ENCODE measurements around the gene MYO16.
"Not testable (repeated sequence)": the region's sequence is repeated elsewhere in the genome, so short reads cannot be mapped to it uniquely, and the experiment has no call there.

Gene MYO16

GRCh38 chr13:108981407-108981806, 352.0 kb downstream of the MYO16 start:
- no peak for DNase-seq (ENCODE audit: low spot score)

- no peak for DNase-seq (ENCODE audit: low spot score)
Observed at GRCh38 chr13:108983273-108983672, 353.9 kb downstream of the MYO16 start.

- DNase-seq (ENCODE audit: low spot score) = no peak
Observed at GRCh38 chr13:108984251-108984920, 355.0 kb downstream of the MYO16 start.

GRCh38 chr13:108985166-108985565, 355.8 kb downstream of the MYO16 start:
- DNase-seq (ENCODE audit: low spot score) = no peak

- no peak for DNase-seq (ENCODE audit: low spot score)
Observed at GRCh38 chr13:108987517-108987916, 358.1 kb downstream of the MYO16 start.

GRCh38 chr13:108987944-108988343, 358.5 kb downstream of the MYO16 start:
- DNase-seq (ENCODE audit: low spot score) = no peak

- DNase-seq (ENCODE audit: low spot score) = not testable (repeated sequence)
Observed at GRCh38 chr13:108991416-108991815, 362.0 kb downstream of the MYO16 start.

GRCh38 chr13:108993346-108993745, 363.9 kb downstream of the MYO16 start:
- no peak for DNase-seq (ENCODE audit: low spot score)

GRCh38 chr13:108996430-108996829, 367.0 kb downstream of the MYO16 start:
- DNase-seq (ENCODE audit: low spot score) = no peak

- DNase-seq (ENCODE audit: low spot score) = no peak
Observed at GRCh38 chr13:109000207-109000606, 370.8 kb downstream of the MYO16 start.

GRCh38 chr13:109002934-109003333, 373.5 kb downstream of the MYO16 start:
- DNase-seq (ENCODE audit: low spot score) = no peak

GRCh38 chr13:109007946-109008345, 378.5 kb downstream of the MYO16 start:
- DNase-seq (ENCODE audit: low spot score) = no peak

GRCh38 chr13:109009756-109010155, 380.3 kb downstream of the MYO16 start:
- DNase-seq (ENCODE audit: low spot score) = no peak

- no peak for DNase-seq (ENCODE audit: low spot score)
Observed at GRCh38 chr13:109010912-109011311, 381.5 kb downstream of the MYO16 start.

GRCh38 chr13:109012115-109012514, 382.7 kb downstream of the MYO16 start:
- no peak for DNase-seq (ENCODE audit: low spot score)

GRCh38 chr13:109021558-109021957, 392.1 kb downstream of the MYO16 start:
- no peak for DNase-seq (ENCODE audit: low spot score)

GRCh38 chr13:109024611-109025010, 395.2 kb downstream of the MYO16 start:
- no peak for DNase-seq (ENCODE audit: low spot score)

- no peak for DNase-seq (ENCODE audit: low spot score)
Observed at GRCh38 chr13:109026266-109026665, 396.9 kb downstream of the MYO16 start.

GRCh38 chr13:109028624-109029023, 399.2 kb downstream of the MYO16 start:
- no peak for DNase-seq (ENCODE audit: low spot score)

- DNase-seq (ENCODE audit: low spot score) = no peak
Observed at GRCh38 chr13:109033090-109033489, 403.7 kb downstream of the MYO16 start.

GRCh38 chr13:109036078-109036780, 406.8 kb downstream of the MYO16 start:
- no peak for DNase-seq (ENCODE audit: low spot score)

GRCh38 chr13:109043636-109044035, 414.2 kb downstream of the MYO16 start:
- no peak for DNase-seq (ENCODE audit: low spot score)

- DNase-seq (ENCODE audit: low spot score) = no peak
Observed at GRCh38 chr13:109055850-109056249, 426.4 kb downstream of the MYO16 start.

- DNase-seq (ENCODE audit: low spot score) = no peak
Observed at GRCh38 chr13:109058087-109058486, 428.7 kb downstream of the MYO16 start.
